Small intestine (tissue), 7 donors: ENCODE results near the gene LRMDA. TPM values are rescaled to one million over a fixed set of nuclear protein-coding genes. Genes with fewer than 3 reads are reported as not detected.
A peak's percentile ranks its signal among the peaks of the same experiment; 100 is the strongest.

Experiments
- DNase-seq, 2 donors: peaks; one replicate each; pipeline versions ENCODE4 v3.0.0 to v3.0.0-alpha.2; 2013
- FAIRE-seq: peaks from 2 replicates; lab custom pipeline; 2012; peaks lifted over from hg19 to GRCh38; lab: Jason Lieb, UNC
- H3K27ac ChIP-seq, 3 donors: one replicate each; pipeline ENCODE4 v1.5.1; 2013; ENCODE audit warnings: low read length in 2 of 3, mild to moderate bottlenecking in 2 of 3, control low read depth in 1 of 3, inconsistent platforms in 1 of 3, low read depth in 1 of 3, moderate library complexity in 1 of 3
- H3K27me3 ChIP-seq, 3 donors: one replicate each; pipeline ENCODE4 v1.6.1; 2013; ENCODE audit warnings: low read length in 3 of 3, inconsistent platforms in 1 of 3; ENCODE audit not compliant: control insufficient read depth in 3 of 3, insufficient read depth in 3 of 3
- H3K36me3 ChIP-seq, 3 donors: one replicate each; pipeline ENCODE4 v1.6.1; 2013; ENCODE audit warnings: low read length in 3 of 3, inconsistent platforms in 1 of 3, low read depth in 1 of 3, mild to moderate bottlenecking in 1 of 3, moderate library complexity in 1 of 3; ENCODE audit not compliant: control insufficient read depth in 3 of 3, insufficient read depth in 2 of 3
- H3K4me1 ChIP-seq, 3 donors: one replicate each; pipeline ENCODE4 v1.6.1; 2013; ENCODE audit warnings: low read length in 2 of 3, inconsistent platforms in 1 of 3, low read depth in 1 of 3, mild to moderate bottlenecking in 1 of 3, moderate library complexity in 1 of 3; ENCODE audit not compliant: control insufficient read depth in 3 of 3, insufficient read depth in 2 of 3
- H3K4me3 ChIP-seq, 3 donors: one replicate each; pipeline ENCODE4 v1.5.1; 2013; ENCODE audit warnings: low read length in 3 of 3, control low read depth in 1 of 3, inconsistent platforms in 1 of 3, low read depth in 1 of 3, mild to moderate bottlenecking in 1 of 3, moderate library complexity in 1 of 3
- H3K9me3 ChIP-seq, 2 donors: one replicate each; pipeline ENCODE4 v1.6.1; 2013; ENCODE audit warnings: low read depth in 1 of 2, low read length in 1 of 2; ENCODE audit not compliant: control insufficient read depth in 2 of 2, insufficient read depth in 1 of 2
- WGBS, 3 donors: extraction: QIAGEN DNeasy Blood & Tissue Kit; methylation state at CpG; one replicate each; pipeline ENCODE4 v1.1.7; 2013; 5-methylcytosine and 5-hydroxymethylcytosine counted together
- polyA plus RNA-seq, 4 donors: library from polyadenylated mRNA; stranded (reverse) in 3 of 4; unstranded in 1 of 4; fragments of 200-250 nt in 3 of 4; fragments of 120-200 nt in 1 of 4; gene quantifications; one replicate each; pipeline versions ENCODE4 v1.2.1 to v1.2.3, GENCODE V29; 2013
- donor health status: healthy with polysubstance abuse.
- donor health status: control.
- donor health status: control.
- donor health status: Bipolar disorder and iron deficiency.
- donor health status: healthy.

Gene LRMDA
- polyA plus RNA-seq, 4 donors = 5.6 to 16.2 (median 6.0) TPM; not detected in 1

- no peak overlapping the region for H3K4me3 ChIP-seq
- no peak overlapping the region for H3K27ac ChIP-seq
- H3K4me1 ChIP-seq = peaks cover 0 to 7% (median 2%) of the 10 kb centered on the region in 3 donors
- H3K9me3 ChIP-seq = no peaks in the 10 kb centered on the region
- FAIRE-seq (no peak), DNase-seq (no peak)
- 65 to 74% (median 66%) methylated on average over 4 of the region's 4 CpGs for WGBS, 3 donors
- H3K36me3 ChIP-seq = no peaks in the 10 kb centered on the region
- H3K27me3 ChIP-seq = no peaks in the 10 kb centered on the region
These were observed 860.5 kb downstream of the LRMDA start for GRCh38 chr10:76291885-76292284.

- Histone ChIP-seq H3K36me3 (no peaks in the 10 kb centered on the region), H3K9me3 (no peaks in the 10 kb centered on the region), H3K27ac (no peak overlapping the region), H3K27me3 (no peaks in the 10 kb centered on the region), H3K4me1 (peaks cover 0 to 24% (median 5%) of the 10 kb centered on the region in 3 donors), H3K4me3 (no peak overlapping the region)
- DNase-seq = peak in 1 of 2 donors; percentile 4
- no peak for FAIRE-seq
- 36 to 59% (median 45%) methylated on average over 3 of the region's 3 CpGs for WGBS, 3 donors
These were observed 865.5 kb downstream of the LRMDA start for GRCh38 chr10:76296957-76297356.

GRCh38 chr10:76297358-76297757, 865.9 kb downstream of the LRMDA start:
- Histone ChIP-seq H3K27ac (peak overlapping the region in 1 of 3 donors; percentile 56), H3K4me1 (peaks cover 0 to 24% (median 5%) of the 10 kb centered on the region in 3 donors), H3K36me3 (no peaks in the 10 kb centered on the region), H3K9me3 (no peaks in the 10 kb centered on the region), H3K27me3 (no peaks in the 10 kb centered on the region), H3K4me3 (no peak overlapping the region)
- FAIRE-seq (no peak), DNase-seq (no peak)
- WGBS, 3 donors = 68 to 75% (median 75%) methylated on average over 4 of the region's 4 CpGs

GRCh38 chr10:76297780-76298281, 866.4 kb downstream of the LRMDA start:
- DNase-seq (peak; percentile 3 to 72), FAIRE-seq (no peak)
- Histone ChIP-seq H3K27ac (peak overlapping the region in 1 of 3 donors; percentile 56), H3K4me1 (peaks cover 0 to 24% (median 5%) of the 10 kb centered on the region in 3 donors), H3K36me3 (no peaks in the 10 kb centered on the region), H3K27me3 (no peaks in the 10 kb centered on the region), H3K9me3 (no peaks in the 10 kb centered on the region), H3K4me3 (no peak overlapping the region)
- WGBS, 3 donors = 42 to 71% (median 57%) methylated on average over 10 of the region's 10 CpGs

GRCh38 chr10:76298329-76298728, 866.9 kb downstream of the LRMDA start:
- Histone ChIP-seq H3K4me1 (peaks cover 0 to 27% (median 5%) of the 10 kb centered on the region in 3 donors), H3K27me3 (no peaks in the 10 kb centered on the region), H3K36me3 (no peaks in the 10 kb centered on the region), H3K9me3 (no peaks in the 10 kb centered on the region), H3K27ac (peak overlapping the region in 1 of 3 donors; percentile 17), H3K4me3 (no peak overlapping the region)
- peak in 1 of 2 donors; percentile 31 for DNase-seq
- 66 to 73% (median 68%) methylated on average over 3 of the region's 3 CpGs for WGBS, 3 donors
- no peak for FAIRE-seq

GRCh38 chr10:76299501-76299900, 868.1 kb downstream of the LRMDA start:
- 82 to 88% (median 84%) methylated on average over 4 of the region's 4 CpGs for WGBS, 3 donors
- H3K27ac ChIP-seq = no peak overlapping the region
- no peak overlapping the region for H3K4me3 ChIP-seq
- peaks cover 0 to 29% (median 5%) of the 10 kb centered on the region in 3 donors for H3K4me1 ChIP-seq
- H3K9me3 ChIP-seq = no peaks in the 10 kb centered on the region
- FAIRE-seq (no peak), DNase-seq (no peak)
- no peaks in the 10 kb centered on the region for H3K36me3 ChIP-seq
- no peaks in the 10 kb centered on the region for H3K27me3 ChIP-seq

GRCh38 chr10:76301211-76301610, 869.8 kb downstream of the LRMDA start:
- H3K27ac ChIP-seq = no peak overlapping the region
- no peaks in the 10 kb centered on the region for H3K27me3 ChIP-seq
- no peaks in the 10 kb centered on the region for H3K9me3 ChIP-seq
- DNase-seq = no peak
- FAIRE-seq = no peak
- H3K36me3 ChIP-seq = no peaks in the 10 kb centered on the region
- H3K4me1 ChIP-seq = peaks cover 0 to 28% (median 5%) of the 10 kb centered on the region in 3 donors
- H3K4me3 ChIP-seq = no peak overlapping the region
- WGBS, 3 donors = 73 to 81% (median 75%) methylated on average over 4 of the region's 4 CpGs

GRCh38 chr10:76301950-76302349, 870.5 kb downstream of the LRMDA start:
- H3K27me3 ChIP-seq = no peaks in the 10 kb centered on the region
- no peaks in the 10 kb centered on the region for H3K9me3 ChIP-seq
- DNase-seq (peak in 1 of 2 donors; percentile 24), FAIRE-seq (no peak)
- 30 to 43% (median 42%) methylated on average over 3 of the region's 3 CpGs for WGBS, 3 donors
- H3K36me3 ChIP-seq = no peaks in the 10 kb centered on the region
- H3K4me3 ChIP-seq = no peak overlapping the region
- H3K27ac ChIP-seq = no peak overlapping the region
- H3K4me1 ChIP-seq = peaks cover 0 to 30% (median 3%) of the 10 kb centered on the region in 3 donors

- Histone ChIP-seq H3K4me3 (no peak overlapping the region), H3K36me3 (no peaks in the 10 kb centered on the region), H3K9me3 (no peaks in the 10 kb centered on the region), H3K27me3 (no peaks in the 10 kb centered on the region), H3K27ac (no peak overlapping the region), H3K4me1 (peaks cover 0 to 25% (median 3%) of the 10 kb centered on the region in 3 donors)
- WGBS, 3 donors = 90 to 100% (median 92%) methylated on average over 1 of the region's 1 CpG
- DNase-seq (no peak), FAIRE-seq (no peak)
These were observed 871.1 kb downstream of the LRMDA start for GRCh38 chr10:76302481-76302880.
